ENCODE data around the gene HYOU1.

- TF ChIP-seq CTCF (IDR thresholded peaks at IDR 0.05 in 4 of 5, conservative IDR thresholded peaks at IDR 0.05 in 1 of 5): no peak
- TF ChIP-seq POLR2A (IDR thresholded peaks at IDR 0.05): no peak
Measured at GRCh38 chr11:119052163-119052814, 4.7 kb downstream of the HYOU1 start.
